Neural cell (in vitro differentiated cells): ENCODE data around the gene LARGE1.

Source experiments
- EP300 ChIP-seq: fragments of 450-650 bp; conservative IDR thresholded peaks from 2 replicates; pipeline ENCODE4 v1.6.1; 2014; ENCODE audit warnings: antibody characterized with exemption, mild to moderate bottlenecking, moderate library complexity; ENCODE audit not compliant: poor library complexity, severe bottlenecking
- EZH2 ChIP-seq: fragments of 200-600, 300-800 bp; shearing (Covaris generic), sonication (generic); IDR thresholded peaks from 2 replicates; pipeline ENCODE4 v1.6.1; 2014; ENCODE audit warnings: antibody characterized with exemption, low read length, borderline replicate concordance, mild to moderate bottlenecking; ENCODE audit not compliant: insufficient read depth, poor library complexity, severe bottlenecking
- POLR2AphosphoS5 ChIP-seq: IDR thresholded peaks from 2 replicates; pipeline ENCODE4 v1.6.1; 2012
- RAD21 ChIP-seq: fragments of 450-650 bp; conservative IDR thresholded peaks from 2 replicates; pipeline ENCODE4 v1.6.1; 2014; ENCODE audit warnings: antibody characterized with exemption, mild to moderate bottlenecking, moderate library complexity
- SMC3 ChIP-seq: fragments of 450-650 bp; conservative IDR thresholded peaks from 2 replicates; pipeline ENCODE4 v1.6.1; 2014; ENCODE audit warnings: antibody characterized with exemption, mild to moderate bottlenecking, moderate library complexity; ENCODE audit not compliant: poor library complexity
- TF ChIP-seq, protein P1 (sequence below): fragments of 450-650 bp; IDR thresholded peaks from 2 replicates; pipeline ENCODE4 v1.5.1; 2014; ENCODE audit warnings: antibody characterized with exemption, mild to moderate bottlenecking, moderate library complexity; ENCODE audit not compliant: poor library complexity, severe bottlenecking
- TF ChIP-seq, protein P2 (sequence below): IDR thresholded peaks from 2 replicates; pipeline ENCODE4 v1.6.1; 2012; ENCODE audit warnings: borderline replicate concordance

DNA sequence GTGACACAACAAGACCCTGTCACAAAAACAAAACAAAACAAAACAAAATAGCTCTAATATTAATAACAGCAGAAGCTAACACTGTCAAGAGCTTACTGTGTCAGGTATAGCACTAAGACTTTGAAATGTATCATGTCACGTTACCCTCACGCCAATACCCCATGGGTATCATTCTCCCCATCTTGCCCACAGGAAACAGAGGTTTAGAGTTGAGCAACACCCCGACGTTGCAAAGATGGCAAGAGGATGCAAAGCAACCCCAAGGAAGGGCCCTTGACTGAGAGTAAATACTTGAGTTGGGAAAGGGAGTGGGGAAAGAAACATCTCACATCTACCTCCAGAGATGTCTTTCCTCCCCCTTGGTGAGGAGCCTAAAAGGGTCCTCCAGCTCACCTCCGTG, 366.8 kb downstream of the LARGE1 start:
- TF ChIP-seq, protein P1, sequence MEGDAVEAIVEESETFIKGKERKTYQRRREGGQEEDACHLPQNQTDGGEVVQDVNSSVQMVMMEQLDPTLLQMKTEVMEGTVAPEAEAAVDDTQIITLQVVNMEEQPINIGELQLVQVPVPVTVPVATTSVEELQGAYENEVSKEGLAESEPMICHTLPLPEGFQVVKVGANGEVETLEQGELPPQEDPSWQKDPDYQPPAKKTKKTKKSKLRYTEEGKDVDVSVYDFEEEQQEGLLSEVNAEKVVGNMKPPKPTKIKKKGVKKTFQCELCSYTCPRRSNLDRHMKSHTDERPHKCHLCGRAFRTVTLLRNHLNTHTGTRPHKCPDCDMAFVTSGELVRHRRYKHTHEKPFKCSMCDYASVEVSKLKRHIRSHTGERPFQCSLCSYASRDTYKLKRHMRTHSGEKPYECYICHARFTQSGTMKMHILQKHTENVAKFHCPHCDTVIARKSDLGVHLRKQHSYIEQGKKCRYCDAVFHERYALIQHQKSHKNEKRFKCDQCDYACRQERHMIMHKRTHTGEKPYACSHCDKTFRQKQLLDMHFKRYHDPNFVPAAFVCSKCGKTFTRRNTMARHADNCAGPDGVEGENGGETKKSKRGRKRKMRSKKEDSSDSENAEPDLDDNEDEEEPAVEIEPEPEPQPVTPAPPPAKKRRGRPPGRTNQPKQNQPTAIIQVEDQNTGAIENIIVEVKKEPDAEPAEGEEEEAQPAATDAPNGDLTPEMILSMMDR, result no peak
- TF ChIP-seq, protein P2, sequence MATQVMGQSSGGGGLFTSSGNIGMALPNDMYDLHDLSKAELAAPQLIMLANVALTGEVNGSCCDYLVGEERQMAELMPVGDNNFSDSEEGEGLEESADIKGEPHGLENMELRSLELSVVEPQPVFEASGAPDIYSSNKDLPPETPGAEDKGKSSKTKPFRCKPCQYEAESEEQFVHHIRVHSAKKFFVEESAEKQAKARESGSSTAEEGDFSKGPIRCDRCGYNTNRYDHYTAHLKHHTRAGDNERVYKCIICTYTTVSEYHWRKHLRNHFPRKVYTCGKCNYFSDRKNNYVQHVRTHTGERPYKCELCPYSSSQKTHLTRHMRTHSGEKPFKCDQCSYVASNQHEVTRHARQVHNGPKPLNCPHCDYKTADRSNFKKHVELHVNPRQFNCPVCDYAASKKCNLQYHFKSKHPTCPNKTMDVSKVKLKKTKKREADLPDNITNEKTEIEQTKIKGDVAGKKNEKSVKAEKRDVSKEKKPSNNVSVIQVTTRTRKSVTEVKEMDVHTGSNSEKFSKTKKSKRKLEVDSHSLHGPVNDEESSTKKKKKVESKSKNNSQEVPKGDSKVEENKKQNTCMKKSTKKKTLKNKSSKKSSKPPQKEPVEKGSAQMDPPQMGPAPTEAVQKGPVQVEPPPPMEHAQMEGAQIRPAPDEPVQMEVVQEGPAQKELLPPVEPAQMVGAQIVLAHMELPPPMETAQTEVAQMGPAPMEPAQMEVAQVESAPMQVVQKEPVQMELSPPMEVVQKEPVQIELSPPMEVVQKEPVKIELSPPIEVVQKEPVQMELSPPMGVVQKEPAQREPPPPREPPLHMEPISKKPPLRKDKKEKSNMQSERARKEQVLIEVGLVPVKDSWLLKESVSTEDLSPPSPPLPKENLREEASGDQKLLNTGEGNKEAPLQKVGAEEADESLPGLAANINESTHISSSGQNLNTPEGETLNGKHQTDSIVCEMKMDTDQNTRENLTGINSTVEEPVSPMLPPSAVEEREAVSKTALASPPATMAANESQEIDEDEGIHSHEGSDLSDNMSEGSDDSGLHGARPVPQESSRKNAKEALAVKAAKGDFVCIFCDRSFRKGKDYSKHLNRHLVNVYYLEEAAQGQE, result no peak
- TF ChIP-seq SMC3 (no peak), EZH2 (no peak), RAD21 (no peak), POLR2AphosphoS5 (no peak), EP300 (no peak)
